Measurements from ENCODE around the gene PTPN22.

Gene PTPN22

DNA sequence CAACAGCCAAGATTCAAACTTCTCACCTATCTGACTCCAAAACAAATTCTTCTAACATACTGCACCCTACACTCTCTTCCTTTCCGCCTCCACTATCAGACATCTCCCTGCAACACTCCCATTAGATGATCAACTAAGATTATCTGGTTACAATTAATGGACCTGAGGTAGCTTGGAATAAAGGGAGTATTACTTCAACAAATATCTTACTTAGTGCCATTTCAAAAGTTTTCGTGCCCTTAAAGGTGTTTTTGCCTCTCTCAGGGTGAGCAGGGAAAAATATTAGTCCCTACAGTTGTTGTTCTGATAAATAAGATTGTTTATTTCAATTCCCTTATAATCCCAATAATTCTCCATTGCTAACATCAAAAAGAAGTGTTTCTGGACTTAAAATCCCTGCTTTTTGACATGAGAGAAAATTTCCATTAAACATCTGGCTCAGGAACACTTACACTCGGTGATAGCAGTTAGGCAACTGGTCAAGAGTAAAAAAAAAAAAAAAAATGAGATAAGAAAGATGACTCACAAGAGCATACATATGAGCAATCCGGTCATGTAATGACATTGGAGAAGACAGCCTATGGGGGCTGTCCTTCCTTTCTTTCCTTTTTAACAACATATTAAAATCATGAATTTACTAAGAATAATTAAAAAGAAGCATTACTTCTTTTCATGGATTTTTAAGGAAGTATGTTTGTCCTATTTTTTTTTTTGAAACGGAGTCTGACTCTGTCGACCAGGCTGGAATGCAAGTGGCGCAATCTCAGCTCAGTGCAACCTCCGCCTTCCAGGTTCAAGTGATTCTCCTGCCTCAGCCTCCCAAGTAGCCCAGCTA is 66.9 kb downstream of the PTPN22 start:
- Histone ChIP-seq H3K36me3 (0 out of 2 replicates have a peak, but pooled peaks cover 2% of the 10 kb centered on the region), H3K27me3 (no peaks in the 10 kb centered on the region), H3K4me3 (ENCODE audit: low read depth, low read length) (no peak overlapping the region), H3K9me3 (no peaks in the 10 kb centered on the region; the same call in 1 of the 2 replicates), H3K4me1 (peaks cover 5% of the 10 kb centered on the region)
- DNase-seq: peak; percentile 12
- no peak for TF ChIP-seq CTCF (IDR thresholded peaks at IDR 0.05; ENCODE audit: low read depth, low read length)

DNA sequence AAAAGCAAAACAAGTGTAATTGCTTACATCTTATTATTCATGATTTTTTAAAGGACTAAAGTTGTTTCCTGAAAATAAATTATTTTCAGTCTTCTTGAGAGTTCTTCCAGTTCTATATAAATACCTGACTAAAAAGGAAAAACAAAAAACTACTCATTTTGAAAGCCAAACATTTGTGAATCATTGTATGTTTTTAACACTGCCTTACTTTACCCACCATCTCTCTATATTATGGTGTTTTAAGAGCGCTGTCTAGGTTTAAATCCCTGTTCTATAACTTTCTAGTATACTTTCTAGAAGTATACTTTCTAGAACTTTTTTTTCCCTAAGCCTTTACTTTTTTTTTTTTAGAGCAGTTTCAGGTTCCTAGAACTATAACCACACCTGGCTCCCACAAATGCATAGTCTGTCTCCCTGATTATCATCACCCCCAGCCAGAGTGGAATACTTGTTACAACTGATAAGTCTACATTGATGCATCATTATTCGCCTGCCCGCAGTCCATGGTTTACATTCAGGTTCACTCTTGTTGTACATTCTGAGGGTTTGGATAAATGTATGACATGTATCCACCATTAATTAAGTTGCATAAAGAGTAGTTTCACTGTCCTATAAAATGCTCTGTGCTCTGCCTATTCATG is 69.0 kb downstream of the PTPN22 start:
- H3K4me3 ChIP-seq (ENCODE audit: low read depth, low read length): no peak overlapping the region
- H3K9me3 ChIP-seq: no peaks in the 10 kb centered on the region
- no peak for TF ChIP-seq CTCF (IDR thresholded peaks at IDR 0.05; ENCODE audit: low read depth, low read length)
- peaks cover 5% of the 10 kb centered on the region for H3K4me1 ChIP-seq
- H3K27me3 ChIP-seq: no peaks in the 10 kb centered on the region
- peaks cover 6% of the 10 kb centered on the region for H3K36me3 ChIP-seq
- no peak for DNase-seq

DNA sequence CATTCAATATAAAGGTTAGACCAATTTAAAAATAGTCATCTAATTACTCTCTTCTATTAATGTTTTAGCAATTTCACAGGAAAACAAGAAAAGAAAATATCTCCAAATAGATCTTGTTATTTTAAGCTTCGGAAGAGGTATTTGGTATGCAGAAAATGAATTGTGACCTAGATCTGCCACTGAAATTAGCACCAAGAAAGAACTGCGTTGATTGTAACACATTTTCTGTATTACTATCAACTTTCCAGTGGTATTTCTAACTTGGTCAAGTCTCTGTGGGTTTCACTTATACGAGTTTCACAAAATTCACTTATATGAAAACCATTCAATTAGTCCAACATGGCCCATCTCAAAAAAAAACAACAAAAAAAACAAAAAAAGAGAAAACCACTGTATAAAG is 71.0 kb downstream of the PTPN22 start:
- no peak for TF ChIP-seq CTCF (IDR thresholded peaks at IDR 0.05; ENCODE audit: low read depth, low read length)
- Histone ChIP-seq H3K27me3 (no peaks in the 10 kb centered on the region), H3K4me1 (peaks cover 5% of the 10 kb centered on the region), H3K36me3 (peaks cover 12% of the 10 kb centered on the region), H3K9me3 (no peaks in the 10 kb centered on the region), H3K4me3 (ENCODE audit: low read depth, low read length) (no peak overlapping the region)
- DNase-seq: no peak

GRCh38 chr1:113797472-113797871 is 74.0 kb downstream of the PTPN22 start:
- H3K4me3 ChIP-seq (ENCODE audit: low read depth, low read length): no peak overlapping the region
- H3K4me1 ChIP-seq: no peaks in the 10 kb centered on the region
- H3K9me3 ChIP-seq: no peaks in the 10 kb centered on the region
- DNase-seq: no peak
- no peak for TF ChIP-seq CTCF (IDR thresholded peaks at IDR 0.05; ENCODE audit: low read depth, low read length)
- H3K27me3 ChIP-seq: no peaks in the 10 kb centered on the region
- H3K36me3 ChIP-seq: peaks cover 24% of the 10 kb centered on the region

DNA sequence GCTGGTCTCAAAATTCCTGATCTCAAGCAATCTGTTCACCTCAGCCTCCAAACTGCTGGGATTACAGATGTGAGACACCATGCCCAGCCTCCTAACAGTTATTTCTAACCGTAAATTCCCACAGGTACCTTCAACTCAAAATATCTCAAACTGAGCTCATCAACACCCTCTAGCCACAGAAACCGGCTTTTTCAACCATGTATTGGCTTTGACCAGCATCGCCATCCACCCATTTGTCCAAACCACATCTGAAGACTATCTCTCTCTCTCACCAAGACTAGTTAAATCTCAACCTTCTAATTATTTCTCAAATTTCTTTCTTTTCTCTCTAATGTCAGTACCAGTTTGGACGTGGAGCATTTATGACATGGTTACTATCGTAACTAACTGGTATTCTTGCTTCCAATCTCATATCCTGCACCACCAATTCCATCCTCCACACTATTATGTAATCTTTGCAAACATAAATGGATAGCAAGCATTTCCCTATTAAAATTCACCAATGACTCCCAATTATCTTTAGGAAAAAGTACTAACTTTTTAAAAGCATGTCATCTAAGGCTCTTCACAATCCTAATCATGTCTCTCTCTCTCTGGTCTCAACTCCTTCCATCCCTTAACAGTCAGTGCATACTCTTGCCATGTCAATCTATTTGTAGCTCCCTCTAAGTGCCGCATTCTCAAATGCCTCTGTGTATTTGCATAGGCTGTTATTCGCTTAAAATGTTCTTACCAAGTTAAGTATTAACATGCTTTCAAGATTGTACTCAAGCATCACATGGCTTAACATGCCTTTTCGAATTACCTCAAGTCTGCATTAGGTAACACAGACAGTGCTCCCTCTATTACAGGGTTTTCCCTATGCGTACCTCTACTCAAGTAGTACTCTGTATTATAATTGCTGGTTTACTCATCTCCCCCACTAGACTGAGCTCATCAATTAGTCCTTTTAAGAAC is 77.4 kb downstream of the PTPN22 start:
- TF ChIP-seq CTCF (IDR thresholded peaks at IDR 0.05; ENCODE audit: low read depth, low read length): no peak
- Histone ChIP-seq H3K36me3 (peaks cover 24% of the 10 kb centered on the region), H3K4me1 (no peaks in the 10 kb centered on the region), H3K9me3 (no peaks in the 10 kb centered on the region), H3K27me3 (no peaks in the 10 kb centered on the region), H3K4me3 (ENCODE audit: low read depth, low read length) (no peak overlapping the region)
- no peak for DNase-seq
